Ishikawa (cell line): ENCODE data around the gene ZMYND11.

Source experiments
- TF ChIP-seq, protein P1 (sequence below): IDR thresholded peaks from 2 replicates; pipeline ENCODE4 v1.6.1; 2012
- TF ChIP-seq, protein P2 (sequence below): IDR thresholded peaks from 2 replicates; pipeline ENCODE4 v1.6.1; 2012
- TF ChIP-seq, protein P3 (sequence below): IDR thresholded peaks from 2 replicates; pipeline ENCODE4 v1.6.1; 2012; ENCODE audit warnings: low read depth, mild to moderate bottlenecking

GRCh38 chr10:271722-272121, 136.5 kb downstream of the ZMYND11 start:
- TF ChIP-seq, protein P1, sequence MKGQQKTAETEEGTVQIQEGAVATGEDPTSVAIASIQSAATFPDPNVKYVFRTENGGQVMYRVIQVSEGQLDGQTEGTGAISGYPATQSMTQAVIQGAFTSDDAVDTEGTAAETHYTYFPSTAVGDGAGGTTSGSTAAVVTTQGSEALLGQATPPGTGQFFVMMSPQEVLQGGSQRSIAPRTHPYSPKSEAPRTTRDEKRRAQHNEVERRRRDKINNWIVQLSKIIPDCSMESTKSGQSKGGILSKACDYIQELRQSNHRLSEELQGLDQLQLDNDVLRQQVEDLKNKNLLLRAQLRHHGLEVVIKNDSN = no peak
- TF ChIP-seq, protein P2, sequence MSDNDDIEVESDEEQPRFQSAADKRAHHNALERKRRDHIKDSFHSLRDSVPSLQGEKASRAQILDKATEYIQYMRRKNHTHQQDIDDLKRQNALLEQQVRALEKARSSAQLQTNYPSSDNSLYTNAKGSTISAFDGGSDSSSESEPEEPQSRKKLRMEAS = no peak
- TF ChIP-seq, protein P3, sequence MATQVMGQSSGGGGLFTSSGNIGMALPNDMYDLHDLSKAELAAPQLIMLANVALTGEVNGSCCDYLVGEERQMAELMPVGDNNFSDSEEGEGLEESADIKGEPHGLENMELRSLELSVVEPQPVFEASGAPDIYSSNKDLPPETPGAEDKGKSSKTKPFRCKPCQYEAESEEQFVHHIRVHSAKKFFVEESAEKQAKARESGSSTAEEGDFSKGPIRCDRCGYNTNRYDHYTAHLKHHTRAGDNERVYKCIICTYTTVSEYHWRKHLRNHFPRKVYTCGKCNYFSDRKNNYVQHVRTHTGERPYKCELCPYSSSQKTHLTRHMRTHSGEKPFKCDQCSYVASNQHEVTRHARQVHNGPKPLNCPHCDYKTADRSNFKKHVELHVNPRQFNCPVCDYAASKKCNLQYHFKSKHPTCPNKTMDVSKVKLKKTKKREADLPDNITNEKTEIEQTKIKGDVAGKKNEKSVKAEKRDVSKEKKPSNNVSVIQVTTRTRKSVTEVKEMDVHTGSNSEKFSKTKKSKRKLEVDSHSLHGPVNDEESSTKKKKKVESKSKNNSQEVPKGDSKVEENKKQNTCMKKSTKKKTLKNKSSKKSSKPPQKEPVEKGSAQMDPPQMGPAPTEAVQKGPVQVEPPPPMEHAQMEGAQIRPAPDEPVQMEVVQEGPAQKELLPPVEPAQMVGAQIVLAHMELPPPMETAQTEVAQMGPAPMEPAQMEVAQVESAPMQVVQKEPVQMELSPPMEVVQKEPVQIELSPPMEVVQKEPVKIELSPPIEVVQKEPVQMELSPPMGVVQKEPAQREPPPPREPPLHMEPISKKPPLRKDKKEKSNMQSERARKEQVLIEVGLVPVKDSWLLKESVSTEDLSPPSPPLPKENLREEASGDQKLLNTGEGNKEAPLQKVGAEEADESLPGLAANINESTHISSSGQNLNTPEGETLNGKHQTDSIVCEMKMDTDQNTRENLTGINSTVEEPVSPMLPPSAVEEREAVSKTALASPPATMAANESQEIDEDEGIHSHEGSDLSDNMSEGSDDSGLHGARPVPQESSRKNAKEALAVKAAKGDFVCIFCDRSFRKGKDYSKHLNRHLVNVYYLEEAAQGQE = no peak
